ENCODE data around the gene AP5S1. TPM values are rescaled to one million over a fixed set of nuclear protein-coding genes. Genes with fewer than 3 reads are reported as not detected.

Gene AP5S1
- total and polyA plus RNA-seq, 7 donors = 11.0 to 25.2 (median 12.2) TPM

GRCh38 chr20:3783068-3783489 lies 37.3 kb upstream of the AP5S1 start:
- H3K9me3 ChIP-seq = no peaks in the 10 kb centered on the region
- TF ChIP-seq, protein P1, sequence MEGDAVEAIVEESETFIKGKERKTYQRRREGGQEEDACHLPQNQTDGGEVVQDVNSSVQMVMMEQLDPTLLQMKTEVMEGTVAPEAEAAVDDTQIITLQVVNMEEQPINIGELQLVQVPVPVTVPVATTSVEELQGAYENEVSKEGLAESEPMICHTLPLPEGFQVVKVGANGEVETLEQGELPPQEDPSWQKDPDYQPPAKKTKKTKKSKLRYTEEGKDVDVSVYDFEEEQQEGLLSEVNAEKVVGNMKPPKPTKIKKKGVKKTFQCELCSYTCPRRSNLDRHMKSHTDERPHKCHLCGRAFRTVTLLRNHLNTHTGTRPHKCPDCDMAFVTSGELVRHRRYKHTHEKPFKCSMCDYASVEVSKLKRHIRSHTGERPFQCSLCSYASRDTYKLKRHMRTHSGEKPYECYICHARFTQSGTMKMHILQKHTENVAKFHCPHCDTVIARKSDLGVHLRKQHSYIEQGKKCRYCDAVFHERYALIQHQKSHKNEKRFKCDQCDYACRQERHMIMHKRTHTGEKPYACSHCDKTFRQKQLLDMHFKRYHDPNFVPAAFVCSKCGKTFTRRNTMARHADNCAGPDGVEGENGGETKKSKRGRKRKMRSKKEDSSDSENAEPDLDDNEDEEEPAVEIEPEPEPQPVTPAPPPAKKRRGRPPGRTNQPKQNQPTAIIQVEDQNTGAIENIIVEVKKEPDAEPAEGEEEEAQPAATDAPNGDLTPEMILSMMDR (IDR thresholded peaks at IDR 0.05) = no peak
- DNase-seq (peak in 1 of 2 donors; percentile 30), ATAC-seq (no peak)
- no peak overlapping the region for H3K27ac ChIP-seq
- peaks cover 0 to 4% of the 10 kb centered on the region in 2 donors for H3K36me3 ChIP-seq (ENCODE audit: insufficient read depth in 1 of 2, low read depth in 1 of 2)
- 50 to 71% (median 70%) methylated on average over 2 of the region's 2 CpGs for WGBS, 3 donors
- intact Hi-C loops (cut with DNase I) = loop anchor here in 1 of 2 donors (10.0 kb wide), 1 partner anchor 302 kb away; no protein-coding TSS in a partner anchor
- peaks cover 0 to 6% (median 1%) of the 10 kb centered on the region in 3 donors for H3K27me3 ChIP-seq (ENCODE audit: insufficient read depth in 3 of 3, low read length in 2 of 3)
- H3K4me3 ChIP-seq = no peak overlapping the region
- peaks cover 35% of the 10 kb centered on the region for H3K4me1 ChIP-seq

GRCh38 chr20:3783511-3784195 lies 36.7 kb upstream of the AP5S1 start:
- TF ChIP-seq, protein P1 (IDR thresholded peaks at IDR 0.05) = no peak
- peaks cover 0 to 4% of the 10 kb centered on the region in 2 donors for H3K36me3 ChIP-seq (ENCODE audit: insufficient read depth in 1 of 2, low read depth in 1 of 2)
- DNase-seq (peak in 1 of 2 donors; percentile 41), ATAC-seq (no peak)
- peak overlapping the region; percentile 79 for H3K4me3 ChIP-seq
- intact Hi-C loops (cut with DNase I) = loop anchor here in 1 of 2 donors (10.0 kb wide), 1 partner anchor 301 kb away; no protein-coding TSS in a partner anchor
- H3K9me3 ChIP-seq = no peaks in the 10 kb centered on the region
- H3K27me3 ChIP-seq (ENCODE audit: insufficient read depth in 3 of 3, low read length in 2 of 3) = peaks cover 0 to under 1% (median 0%) of the 10 kb centered on the region in 3 donors
- no peak overlapping the region for H3K27ac ChIP-seq
- 47 to 49% (median 49%) methylated on average over 9 to 10 of the region's 10 CpGs for WGBS, 3 donors
- peaks cover 35% of the 10 kb centered on the region for H3K4me1 ChIP-seq

GRCh38 chr20:3784216-3784853 lies 36.0 kb upstream of the AP5S1 start:
- ATAC-seq = no peak
- H3K27ac ChIP-seq = peak overlapping the region; percentile 16
- intact Hi-C loops (cut with DNase I) = loop anchor here in 1 of 2 donors (10.0 kb wide), 1 partner anchor 300 kb away; no protein-coding TSS in a partner anchor

DNA sequence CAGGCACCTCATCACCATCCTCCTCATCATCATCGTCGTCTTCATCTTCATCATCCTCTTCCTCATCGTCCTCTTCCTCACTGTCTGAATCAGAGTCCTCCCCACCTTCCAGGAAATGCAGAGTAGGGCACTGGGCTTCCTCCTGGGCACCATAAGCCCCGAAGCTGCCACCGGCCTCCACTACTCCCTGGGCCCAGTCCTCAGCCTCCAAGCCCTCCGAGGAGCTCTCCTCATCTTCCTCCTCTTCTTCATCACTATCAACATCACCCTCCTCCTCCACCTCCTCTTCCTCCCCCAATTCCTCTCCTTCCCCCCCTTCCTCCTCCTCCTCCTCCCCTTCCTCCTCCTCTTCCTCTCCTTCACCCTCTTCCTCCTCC lies 35.5 kb upstream of the AP5S1 start:
- H3K4me3 ChIP-seq = peak overlapping the region; percentile 79
- intact Hi-C loops (cut with DNase I) = loop anchor here (5.0 to 10.0 kb wide), 4 partner anchors 37 to 302 kb away; partner anchors contain the start of gene AP5S1 (in 1 of the 2)
- peak overlapping the region; percentile 16 for H3K27ac ChIP-seq
- WGBS, 3 donors = 61 to 71% (median 65%) methylated on average over 6 of the region's 6 CpGs
- H3K27me3 ChIP-seq (ENCODE audit: insufficient read depth in 3 of 3, low read length in 2 of 3) = no peaks in the 10 kb centered on the region
- peaks cover 0 to 4% of the 10 kb centered on the region in 2 donors for H3K36me3 ChIP-seq (ENCODE audit: insufficient read depth in 1 of 2, low read depth in 1 of 2)
- H3K9me3 ChIP-seq = no peaks in the 10 kb centered on the region
- ATAC-seq (no peak), DNase-seq (peak in 1 of 2 donors; percentile 32)
- TF ChIP-seq, protein P1 (IDR thresholded peaks at IDR 0.05) = no peak
- peaks cover 35% of the 10 kb centered on the region for H3K4me1 ChIP-seq

More at GRCh38 chr20:3784216-3784853, 36.0 kb upstream of the AP5S1 start:
- H3K27me3 ChIP-seq (ENCODE audit: insufficient read depth in 3 of 3, low read length in 2 of 3) = no peaks in the 10 kb centered on the region
- 51 to 52% (median 52%) methylated on average over 15 to 17 of the region's 17 CpGs for WGBS, 3 donors
- peaks cover 35% of the 10 kb centered on the region for H3K4me1 ChIP-seq
- H3K4me3 ChIP-seq = peak overlapping the region; percentile 79
- H3K36me3 ChIP-seq (ENCODE audit: insufficient read depth in 1 of 2, low read depth in 1 of 2) = peaks cover 0 to 4% of the 10 kb centered on the region in 2 donors
- H3K9me3 ChIP-seq = no peaks in the 10 kb centered on the region
- TF ChIP-seq, protein P1 (IDR thresholded peaks at IDR 0.05) = no peak
- DNase-seq = peak in 1 of 2 donors; percentile 53

Data from psoas muscle (tissue), 8 donors.